Glutamatergic neuron (in vitro differentiated cells): ENCODE measurements around the gene HK1. TPM values are rescaled to one million over a fixed set of nuclear protein-coding genes. Genes with fewer than 3 reads are reported as not detected.
"Not testable (repeated sequence)": the region's sequence is repeated elsewhere in the genome, so short reads cannot be mapped to it uniquely, and the experiment has no call there.

Experiments
- DNase-seq: peaks from one replicate; pipeline ENCODE4 v3.0.0; 2022
- H3K27ac Mint-ChIP-seq: one replicate; pipeline ENCODE4 v1.8.0; 2020; ENCODE audit warnings: mild to moderate bottlenecking, mixed read lengths, inconsistent platforms; ENCODE audit not compliant: unreplicated experiment
- H3K27me3 Mint-ChIP-seq: one replicate; pipeline ENCODE4 v1.8.0; 2020; ENCODE audit warnings: mild to moderate bottlenecking, moderate library complexity, mixed read lengths, inconsistent platforms; ENCODE audit not compliant: unreplicated experiment
- H3K36me3 Mint-ChIP-seq: one replicate; pipeline ENCODE4 v1.8.0; 2020; ENCODE audit warnings: mild to moderate bottlenecking, mixed read lengths, inconsistent platforms; ENCODE audit not compliant: unreplicated experiment
- H3K4me1 Mint-ChIP-seq: one replicate; pipeline ENCODE4 v1.8.0; 2020; ENCODE audit warnings: mild to moderate bottlenecking, low read depth, mixed read lengths, inconsistent platforms; ENCODE audit not compliant: unreplicated experiment
- H3K4me3 Mint-ChIP-seq: one replicate; pipeline ENCODE4 v1.8.0; 2020; ENCODE audit warnings: mild to moderate bottlenecking, mixed read lengths, inconsistent platforms; ENCODE audit not compliant: unreplicated experiment
- H3K9me3 Mint-ChIP-seq: one replicate; pipeline ENCODE4 v1.8.0; 2020; ENCODE audit warnings: mild to moderate bottlenecking, moderate library complexity, mixed read lengths, inconsistent platforms; ENCODE audit not compliant: unreplicated experiment
- total RNA-seq: library from RNA; stranded (reverse); fragmentation: NEBNext Ultra II Directional; extraction: Animal tissue kit (Norgen Biotek cat#: 25700); gene quantifications from one replicate; pipeline ENCODE4 v1.2.1, GENCODE V29; 2021; ENCODE audit not compliant: unreplicated experiment
- TF ChIP-seq, protein P1 (sequence below): fragments of 200-600 bp; sonication (generic); IDR thresholded peaks from one replicate; pipeline ENCODE4 v1.5.0; 2021; ENCODE audit not compliant: partially characterized antibody, unreplicated experiment

The HK1 gene
- total RNA-seq, 1 donor from 2014 or later = 240 TPM

DNA sequence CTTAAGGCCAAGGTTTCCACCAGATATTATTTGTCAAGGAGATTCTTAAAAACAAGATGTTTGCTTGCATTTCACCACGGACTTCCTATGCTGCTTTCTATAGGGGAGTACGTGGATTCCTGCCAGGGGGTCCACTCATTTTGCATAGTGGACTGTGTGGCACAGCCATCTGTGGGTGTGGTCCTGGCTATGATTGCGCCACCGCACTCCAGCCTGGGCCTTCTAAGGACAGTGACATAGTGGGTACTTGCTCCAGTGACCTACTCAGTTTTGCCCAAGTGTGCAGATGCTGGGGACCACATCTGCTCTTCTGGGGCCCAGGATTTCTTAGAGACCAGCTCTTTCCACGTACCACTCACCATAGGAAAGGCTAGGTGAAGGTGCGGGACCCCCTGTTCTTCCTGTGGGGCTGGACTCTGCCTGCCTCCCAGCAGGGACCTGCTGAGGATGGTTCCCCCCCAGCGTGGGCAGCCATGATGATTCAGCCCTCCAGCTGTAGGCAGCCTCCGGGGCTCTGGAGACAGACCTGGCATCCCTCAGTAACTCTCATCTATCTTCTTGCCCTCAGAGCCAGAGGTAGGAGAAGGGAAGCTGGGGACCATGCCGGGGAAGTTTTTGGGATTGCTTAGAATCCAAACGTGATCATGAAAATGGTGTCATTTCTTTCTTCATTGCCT lies 42.9 kb downstream of the HK1 start:
- TF ChIP-seq, protein P1, sequence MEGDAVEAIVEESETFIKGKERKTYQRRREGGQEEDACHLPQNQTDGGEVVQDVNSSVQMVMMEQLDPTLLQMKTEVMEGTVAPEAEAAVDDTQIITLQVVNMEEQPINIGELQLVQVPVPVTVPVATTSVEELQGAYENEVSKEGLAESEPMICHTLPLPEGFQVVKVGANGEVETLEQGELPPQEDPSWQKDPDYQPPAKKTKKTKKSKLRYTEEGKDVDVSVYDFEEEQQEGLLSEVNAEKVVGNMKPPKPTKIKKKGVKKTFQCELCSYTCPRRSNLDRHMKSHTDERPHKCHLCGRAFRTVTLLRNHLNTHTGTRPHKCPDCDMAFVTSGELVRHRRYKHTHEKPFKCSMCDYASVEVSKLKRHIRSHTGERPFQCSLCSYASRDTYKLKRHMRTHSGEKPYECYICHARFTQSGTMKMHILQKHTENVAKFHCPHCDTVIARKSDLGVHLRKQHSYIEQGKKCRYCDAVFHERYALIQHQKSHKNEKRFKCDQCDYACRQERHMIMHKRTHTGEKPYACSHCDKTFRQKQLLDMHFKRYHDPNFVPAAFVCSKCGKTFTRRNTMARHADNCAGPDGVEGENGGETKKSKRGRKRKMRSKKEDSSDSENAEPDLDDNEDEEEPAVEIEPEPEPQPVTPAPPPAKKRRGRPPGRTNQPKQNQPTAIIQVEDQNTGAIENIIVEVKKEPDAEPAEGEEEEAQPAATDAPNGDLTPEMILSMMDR = no peak
- peak overlapping the region; percentile 88 for H3K27ac Mint-ChIP-seq
- peaks cover 19% of the 10 kb centered on the region for H3K9me3 Mint-ChIP-seq
- peaks cover 42% of the 10 kb centered on the region for H3K4me1 Mint-ChIP-seq
- no peak for DNase-seq
- no peaks in the 10 kb centered on the region for H3K36me3 Mint-ChIP-seq
- peak overlapping the region; percentile 97 for H3K4me3 Mint-ChIP-seq
- H3K27me3 Mint-ChIP-seq = peaks cover 9% of the 10 kb centered on the region

DNA sequence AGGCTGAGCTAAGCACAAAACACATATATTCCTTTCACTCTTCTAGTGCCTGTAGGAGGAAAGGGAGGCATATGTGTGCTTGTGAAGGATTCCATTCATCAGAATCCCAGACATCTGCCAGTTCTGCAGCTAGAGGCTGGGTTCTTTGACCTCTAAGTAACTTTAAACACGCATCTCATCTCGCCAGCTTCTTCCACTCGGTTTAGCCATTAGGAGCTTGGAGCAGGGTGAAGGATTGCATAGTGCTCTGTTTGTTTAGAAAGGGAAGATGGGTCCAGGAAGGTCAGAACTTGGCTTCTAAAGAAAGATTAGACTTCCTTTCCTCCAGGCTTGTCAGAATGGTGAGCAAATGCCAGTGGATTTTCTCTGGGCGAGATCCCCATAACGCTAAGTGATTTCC lies 43.6 kb downstream of the HK1 start:
- Mint-ChIP-seq H3K27ac (peak overlapping the region; percentile 88), H3K36me3 (no peaks in the 10 kb centered on the region), H3K4me1 (peaks cover 44% of the 10 kb centered on the region), H3K27me3 (peaks cover 5% of the 10 kb centered on the region), H3K4me3 (peak overlapping the region; percentile 97), H3K9me3 (peaks cover 19% of the 10 kb centered on the region)
- TF ChIP-seq, protein P1 = no peak
- no peak for DNase-seq

DNA sequence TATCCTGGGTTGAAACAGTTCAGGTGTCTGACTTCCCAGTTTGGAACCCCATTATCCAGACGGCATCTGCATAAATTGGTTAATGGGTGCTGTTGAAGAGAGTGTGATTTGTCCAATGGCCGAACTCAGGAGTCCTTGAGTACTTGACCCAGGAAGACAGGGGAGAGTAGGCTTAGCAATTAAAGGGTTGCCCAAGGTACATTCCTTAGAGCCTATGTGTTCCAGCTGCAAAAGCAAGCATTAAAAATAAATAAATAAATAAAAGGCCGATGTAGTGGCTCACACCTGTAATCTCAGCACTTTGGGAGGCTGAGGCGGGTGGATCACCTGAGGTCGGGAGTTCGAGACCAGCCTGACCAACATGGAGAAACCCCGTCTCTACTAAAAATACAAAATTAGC lies 44.0 kb downstream of the HK1 start:
- peaks cover 45% of the 10 kb centered on the region for H3K4me1 Mint-ChIP-seq
- peak overlapping the region; percentile 97 for H3K4me3 Mint-ChIP-seq
- not testable (repeated sequence) for H3K27me3 Mint-ChIP-seq, H3K36me3 Mint-ChIP-seq, H3K27ac Mint-ChIP-seq, DNase-seq
- peaks cover 19% of the 10 kb centered on the region for H3K9me3 Mint-ChIP-seq

DNA sequence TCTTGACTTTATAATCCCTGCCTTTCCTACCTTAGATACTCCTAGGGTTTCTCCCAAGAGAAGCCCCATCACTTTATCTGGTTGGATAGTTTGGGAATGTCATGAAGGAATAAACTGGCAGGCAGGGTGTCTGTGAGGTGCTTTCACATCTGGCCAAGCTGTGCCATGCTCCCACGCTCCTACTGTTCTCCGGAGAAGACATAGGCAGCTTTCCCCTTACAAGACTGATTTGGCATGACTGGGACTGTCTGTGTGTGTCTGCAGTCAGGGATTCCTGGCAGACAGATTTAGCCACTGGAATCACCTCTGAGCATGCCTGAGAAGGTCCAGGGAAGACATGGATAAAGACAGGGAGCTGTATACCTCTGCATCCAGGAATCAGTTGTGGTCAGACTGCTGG lies 45.3 kb downstream of the HK1 start:
- peaks cover 53% of the 10 kb centered on the region for H3K4me1 Mint-ChIP-seq
- H3K36me3 Mint-ChIP-seq = no peaks in the 10 kb centered on the region
- H3K4me3 Mint-ChIP-seq = no peak overlapping the region
- TF ChIP-seq, protein P1 = no peak
- peaks cover 5% of the 10 kb centered on the region for H3K27me3 Mint-ChIP-seq
- peaks cover 19% of the 10 kb centered on the region for H3K9me3 Mint-ChIP-seq
- no peak for DNase-seq
- peak overlapping the region; percentile 70 for H3K27ac Mint-ChIP-seq

DNA sequence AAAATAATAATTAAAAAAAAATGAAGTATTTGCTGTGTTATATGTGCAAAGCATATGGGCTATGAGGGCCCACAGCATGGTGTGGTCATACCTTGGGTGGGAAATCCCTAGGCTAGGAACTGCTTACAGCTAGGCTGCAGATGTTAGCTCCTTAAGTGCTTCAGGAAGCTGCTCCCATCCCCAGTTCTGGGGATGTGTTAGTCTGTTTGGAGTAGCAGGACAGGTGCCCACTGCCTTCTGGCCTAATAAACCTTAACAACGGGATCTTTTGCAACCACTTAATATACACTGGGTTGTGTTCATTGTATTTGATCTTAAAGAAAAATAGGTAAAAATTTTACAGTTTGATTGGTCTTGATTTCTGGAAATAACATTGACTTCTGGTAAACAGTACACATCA lies 46.3 kb downstream of the HK1 start:
- peak overlapping the region; percentile 90 for H3K27ac Mint-ChIP-seq
- peak overlapping the region; percentile 71 for H3K4me3 Mint-ChIP-seq
- peaks cover 59% of the 10 kb centered on the region for H3K4me1 Mint-ChIP-seq

DNA sequence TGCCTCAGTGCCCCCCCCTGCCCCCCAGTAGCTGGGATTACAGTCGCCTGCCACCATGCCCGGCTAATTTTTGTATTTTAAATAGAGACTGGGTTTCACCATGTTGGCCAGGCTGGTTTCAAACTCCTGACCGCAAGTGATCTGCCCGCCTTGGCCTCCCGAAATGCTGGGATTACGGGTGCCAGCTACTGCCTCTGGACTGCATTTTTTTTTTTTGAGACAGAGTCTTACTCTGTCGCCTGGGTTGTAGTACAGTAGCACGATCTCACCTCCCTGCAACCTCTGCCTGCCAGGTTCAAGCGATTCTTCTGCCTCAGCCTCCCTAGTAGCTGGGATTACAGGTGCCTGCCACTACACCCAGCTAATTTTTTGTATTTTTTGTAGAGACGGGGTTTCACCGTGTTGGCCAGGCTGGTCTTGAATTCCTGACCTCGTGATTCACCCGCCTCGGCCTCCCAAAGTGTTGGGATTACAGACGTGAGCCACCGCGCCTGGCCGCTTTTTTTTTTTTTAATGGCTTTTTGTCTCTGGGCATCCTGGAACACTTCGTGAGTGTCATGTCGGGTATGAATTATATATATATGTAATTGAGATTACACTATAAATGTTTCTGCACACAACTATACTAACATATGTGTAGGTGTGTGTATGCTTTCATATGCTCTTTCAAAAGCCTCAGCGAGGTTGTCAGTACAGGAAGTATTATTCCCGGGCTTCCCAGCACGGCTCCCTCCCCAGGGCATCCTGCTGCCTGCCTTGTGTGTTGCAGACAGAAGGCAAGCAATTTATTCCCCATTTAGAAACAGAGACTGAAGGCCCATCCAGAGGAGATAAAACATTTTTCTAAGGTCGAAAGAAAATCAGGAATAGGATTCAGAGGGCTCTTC lies 47.6 kb downstream of the HK1 start:
- Mint-ChIP-seq H3K9me3 (peaks cover 12% of the 10 kb centered on the region), H3K4me1 (peaks cover 63% of the 10 kb centered on the region), H3K27ac (peak overlapping the region; percentile 95), H3K4me3 (peak overlapping the region; percentile 85)
- H3K36me3 Mint-ChIP-seq, H3K27me3 Mint-ChIP-seq: not testable (repeated sequence)
- DNase-seq = peak; percentile 78

More for the DNA sequence above, 46.3 kb downstream of the HK1 start:
- H3K27me3 Mint-ChIP-seq = peaks cover 4% of the 10 kb centered on the region
- no peak for DNase-seq
- H3K9me3 Mint-ChIP-seq = peaks cover 18% of the 10 kb centered on the region
- TF ChIP-seq, protein P1 = no peak
- no peaks in the 10 kb centered on the region for H3K36me3 Mint-ChIP-seq
